SK-N-SH (cell line): ENCODE results near the gene ADGRG7. TPM values are rescaled to one million over a fixed set of nuclear protein-coding genes. Genes with fewer than 3 reads are reported as not detected.

Experiments used
- CTCF ChIA-PET: fragments of 300-600, 350-600 bp; formaldehyde crosslinking; extraction: SDS; loops from one replicate; lab custom pipeline; 2021; lab: Yijun Ruan, JAX
- POLR2A ChIA-PET: fragments of 350-600 bp; sonication (Branson Sonifier 250); formaldehyde crosslinking; extraction: SDS; loops from one replicate; lab custom pipeline; 2020; ENCODE audit warnings: antibody characterized with exemption, inconsistent platforms; lab: Yijun Ruan, JAX
- DNase-seq: peaks from one replicate; pipeline ENCODE4 v3.0.0; 2012
- H2AFZ ChIP-seq: fragments of 200-600 bp; sonication (generic); 2 replicates; pipeline ENCODE4 v1.8.1; 2016; ENCODE audit warnings: antibody characterized with exemption, mild to moderate bottlenecking, low read depth
- H3F3A ChIP-seq: fragments of 200-600 bp; sonication (generic); replicated peaks from 2 replicates; pipeline ENCODE3; 2016; ENCODE audit warnings: antibody characterized with exemption, mild to moderate bottlenecking; ENCODE audit not compliant: insufficient read depth
- H3K27ac ChIP-seq, 2 experiments: fragments of 200-500 bp in 1 of 2; fragments of 200-600 bp in 1 of 2; sonication (Bioruptor generic) in 1 of 2; sonication (generic), shearing (Covaris generic) in 1 of 2; 2 replicates each; pipeline versions ENCODE4 v1.5.1 to v1.6.1; 2014 to 2016; ENCODE audit warnings: low read depth in 2 of 2, inconsistent platforms in 1 of 2, low read length in 1 of 2, mild to moderate bottlenecking in 1 of 2, mixed read lengths in 1 of 2
- H3K27me3 ChIP-seq: fragments of 200-600 bp; sonication (generic), shearing (Covaris generic); 2 replicates; pipeline ENCODE4 v1.6.1; 2016; ENCODE audit warnings: mixed run types; ENCODE audit not compliant: insufficient read depth
- H3K36me3 ChIP-seq, 2 experiments: fragments of 200-500 bp in 1 of 2; fragments of 200-600 bp in 1 of 2; sonication (Bioruptor generic) in 1 of 2; sonication (generic) in 1 of 2; replicated peaks in 1 of 2; 2 replicates each; pipeline versions ENCODE3 to v1.5.1; 2014 to 2016; ENCODE audit warnings: low read length in 1 of 2, mild to moderate bottlenecking in 1 of 2; ENCODE audit not compliant: insufficient read depth in 2 of 2, control insufficient read depth in 1 of 2
- H3K4me1 ChIP-seq, 2 experiments: fragments of 200-500 bp in 1 of 2; fragments of 200-600 bp in 1 of 2; sonication (Bioruptor generic) in 1 of 2; sonication (generic), shearing (Covaris generic) in 1 of 2; 2 replicates each; pipeline versions ENCODE4 v1.5.1 to v1.6.1; 2014 to 2016; ENCODE audit warnings: low read depth in 1 of 2, low read length in 1 of 2, mixed run types in 1 of 2; ENCODE audit not compliant: insufficient read depth in 2 of 2, control insufficient read depth in 1 of 2
- H3K4me2 ChIP-seq: fragments of 200-600 bp; sonication (generic), shearing (Covaris generic); 2 replicates; pipeline ENCODE4 v1.6.1; 2017; ENCODE audit warnings: mixed run types
- H3K4me3 ChIP-seq, 2 experiments: fragments of 200-500 bp in 1 of 2; fragments of 200-600 bp in 1 of 2; sonication (Bioruptor generic) in 1 of 2; sonication (generic), shearing (Covaris generic) in 1 of 2; 2 replicates each; pipeline versions ENCODE4 v1.5.1 to v1.8.1; 2014 to 2016; ENCODE audit warnings: low read depth in 2 of 2, inconsistent platforms in 1 of 2, low read length in 1 of 2, mild to moderate bottlenecking in 1 of 2, mixed read lengths in 1 of 2, moderate library complexity in 1 of 2
- H3K79me2 ChIP-seq: fragments of 200-600 bp; sonication (generic); 2 replicates; pipeline ENCODE4 v1.8.1; 2017; ENCODE audit warnings: mild to moderate bottlenecking; ENCODE audit not compliant: insufficient read depth
- H3K9ac ChIP-seq: fragments of 200-600 bp; sonication (generic); 2 replicates; pipeline ENCODE4 v1.6.1; 2017; ENCODE audit warnings: mixed run types
- H3K9me2 ChIP-seq: fragments of 200-600 bp; sonication (generic); 2 replicates; pipeline ENCODE4 v1.6.1; 2017; ENCODE audit warnings: mixed run types
- H3K9me3 ChIP-seq: fragments of 200-600 bp; sonication (generic); 2 replicates; pipeline ENCODE4 v1.6.1; 2017; ENCODE audit warnings: mixed run types, mild to moderate bottlenecking, moderate library complexity
- H4K20me1 ChIP-seq: fragments of 200-600 bp; sonication (generic); 2 replicates; pipeline ENCODE4 v1.6.1; 2017; ENCODE audit warnings: mild to moderate bottlenecking, mixed run types; ENCODE audit not compliant: insufficient read depth
- CHD2 ChIP-seq: fragments of 150-350 bp; IDR thresholded peaks from 2 replicates; pipeline ENCODE4 v1.6.1; 2018; ENCODE audit warnings: low read length; ENCODE audit not compliant: partially characterized antibody
- EP300 ChIP-seq, 2 experiments: IDR thresholded peaks; 2 replicates each; pipeline versions ENCODE4 v1.4.0 to v1.6.1; 2012; ENCODE audit warnings: borderline replicate concordance in 1 of 2, low read depth in 1 of 2, low read length in 1 of 2
- EZH2phosphoT487 ChIP-seq: fragments of 200-600 bp; sonication (generic); IDR thresholded peaks from 2 replicates; pipeline ENCODE4 v1.6.1; 2017; ENCODE audit warnings: low read depth, mixed run types, mild to moderate bottlenecking, antibody characterized with exemption, moderate library complexity, borderline replicate concordance
- FOXJ3 ChIP-seq: sonication (generic); formaldehyde crosslinking; IDR thresholded peaks from 2 replicates; pipeline ENCODE4 v1.5.1; 2020; ENCODE audit warnings: mild to moderate bottlenecking, missing genetic modification reagents
- FOXM1 ChIP-seq: IDR thresholded peaks from 2 replicates; pipeline ENCODE4 v1.4.0; 2012; ENCODE audit warnings: low read depth, mild to moderate bottlenecking
- GABPA ChIP-seq: IDR thresholded peaks from 2 replicates; pipeline ENCODE4 v1.4.0; 2012; ENCODE audit warnings: low read depth, mild to moderate bottlenecking
- GATA2 ChIP-seq: sonication (generic); formaldehyde crosslinking; IDR thresholded peaks from 2 replicates; pipeline ENCODE4 v1.5.0; 2020; ENCODE audit warnings: mild to moderate bottlenecking, missing genetic modification reagents
- JUND ChIP-seq: IDR thresholded peaks from 2 replicates; pipeline ENCODE4 v1.4.0; 2012
- NRF1 ChIP-seq: IDR thresholded peaks from 2 replicates; pipeline ENCODE4 v1.6.1; 2012; ENCODE audit warnings: low read depth, mild to moderate bottlenecking, low read length
- RFX5 ChIP-seq: IDR thresholded peaks from 2 replicates; pipeline ENCODE4 v1.6.1; 2012; ENCODE audit warnings: mild to moderate bottlenecking, improper control_type of control experiment, low read length
- SIN3A ChIP-seq: IDR thresholded peaks from 2 replicates; pipeline ENCODE4 v1.6.1; 2012; ENCODE audit warnings: low read depth, mild to moderate bottlenecking, low read length, moderate library complexity, borderline replicate concordance
- TEAD4 ChIP-seq: IDR thresholded peaks from 2 replicates; pipeline ENCODE4 v1.4.0; 2012; ENCODE audit warnings: mild to moderate bottlenecking, borderline replicate concordance; ENCODE audit not compliant: insufficient read depth
- YY1 ChIP-seq: IDR thresholded peaks from 2 replicates; pipeline ENCODE4 v1.4.0; 2012; ENCODE audit warnings: low read depth, mild to moderate bottlenecking
- WGBS: methylation state at CpG from one replicate; pipeline ENCODE4 v1.1.6; 2017; ENCODE audit warnings: low lambda C conversion rate; 5-methylcytosine and 5-hydroxymethylcytosine counted together
- polyA plus RNA-seq, 3 experiments: library from polyadenylated mRNA; depleted of rRNA; stranded (reverse); fragments of >200 nt; gene quantifications; 2 replicates each; pipeline ENCODE4 v1.2.3, GENCODE V29; 2012
- TF ChIP-seq, protein P1 (sequence below): fragments of 150-350 bp; IDR thresholded peaks from 2 replicates; pipeline ENCODE4 v1.6.1; 2017; ENCODE audit warnings: antibody characterized with exemption, low read length, low read depth, borderline replicate concordance
- TF ChIP-seq, protein P2 (sequence below): IDR thresholded peaks from 2 replicates; pipeline ENCODE4 v1.4.0; 2012; ENCODE audit warnings: low read depth, borderline replicate concordance
- TF ChIP-seq, protein P3 (sequence below): IDR thresholded peaks from 2 replicates; pipeline ENCODE4 v1.6.1; 2012; ENCODE audit warnings: mild to moderate bottlenecking, low read depth, low read length, moderate library complexity
- TF ChIP-seq, protein P4 (sequence below): fragments of 150-350 bp; IDR thresholded peaks from 2 replicates; pipeline ENCODE4 v1.6.1; 2016; ENCODE audit warnings: mild to moderate bottlenecking, low read depth, low read length

Gene ADGRG7
- polyA plus RNA-seq, 1 of the 3 experiments (the other 2 are of a cell fraction) = not detected

DNA sequence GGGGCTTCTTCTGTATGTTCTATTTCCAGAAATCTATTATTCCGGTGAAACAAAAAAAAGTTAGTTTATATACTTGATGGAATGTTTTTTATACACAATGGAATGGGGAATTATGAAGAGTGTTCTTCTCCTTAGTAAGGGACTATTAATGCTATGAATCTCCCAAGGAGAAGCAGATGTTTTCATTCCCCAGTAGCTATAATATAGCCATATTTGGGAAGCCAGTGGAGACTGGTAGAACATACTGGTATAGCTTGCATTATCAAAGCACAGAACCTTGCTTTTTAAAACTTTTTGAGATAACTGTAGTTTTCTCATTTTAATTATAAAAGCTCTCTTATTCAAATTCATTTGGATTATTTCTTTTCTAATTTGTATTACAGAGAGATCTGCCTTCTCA is 38.3 kb downstream of the ADGRG7 start:
- no peak overlapping the region for H2AFZ ChIP-seq
- no peaks in the 10 kb centered on the region for H3K27me3 ChIP-seq
- POLR2A ChIA-PET = no interaction called here
- peaks cover 16% of the 10 kb centered on the region for H3F3A ChIP-seq
- H3K4me2 ChIP-seq = no peak overlapping the region
- no peak overlapping the region for H3K27ac ChIP-seq
- no peaks in the 10 kb centered on the region; a peak in 1 of 4 replicates for H3K4me1 ChIP-seq
- TF ChIP-seq TEAD4 (no peak), SIN3A (no peak), EZH2phosphoT487 (no peak), FOXJ3 (CRISPR knock-in tag) (no peak), GABPA (no peak)
- TF ChIP-seq, all 33 proteins: peak for 0
- Histone ChIP-seq H3K9me3 (no peaks in the 10 kb centered on the region), H4K20me1 (no peaks in the 10 kb centered on the region), H3K4me3 (no peak overlapping the region), H3K9me2 (no peaks in the 10 kb centered on the region), H3K36me3 (no peaks in the 10 kb centered on the region), H3K79me2 (no peaks in the 10 kb centered on the region), H3K9ac (no peak overlapping the region)
- CTCF ChIA-PET = interaction anchor here (0.6 to 0.8 kb wide), 2 partner anchors 44 to 366 kb away, joined by 3 read pairs; no protein-coding TSS in a partner anchor
- no peak for DNase-seq
- WGBS = 97% methylated on average over 1 of the region's 1 CpG

DNA sequence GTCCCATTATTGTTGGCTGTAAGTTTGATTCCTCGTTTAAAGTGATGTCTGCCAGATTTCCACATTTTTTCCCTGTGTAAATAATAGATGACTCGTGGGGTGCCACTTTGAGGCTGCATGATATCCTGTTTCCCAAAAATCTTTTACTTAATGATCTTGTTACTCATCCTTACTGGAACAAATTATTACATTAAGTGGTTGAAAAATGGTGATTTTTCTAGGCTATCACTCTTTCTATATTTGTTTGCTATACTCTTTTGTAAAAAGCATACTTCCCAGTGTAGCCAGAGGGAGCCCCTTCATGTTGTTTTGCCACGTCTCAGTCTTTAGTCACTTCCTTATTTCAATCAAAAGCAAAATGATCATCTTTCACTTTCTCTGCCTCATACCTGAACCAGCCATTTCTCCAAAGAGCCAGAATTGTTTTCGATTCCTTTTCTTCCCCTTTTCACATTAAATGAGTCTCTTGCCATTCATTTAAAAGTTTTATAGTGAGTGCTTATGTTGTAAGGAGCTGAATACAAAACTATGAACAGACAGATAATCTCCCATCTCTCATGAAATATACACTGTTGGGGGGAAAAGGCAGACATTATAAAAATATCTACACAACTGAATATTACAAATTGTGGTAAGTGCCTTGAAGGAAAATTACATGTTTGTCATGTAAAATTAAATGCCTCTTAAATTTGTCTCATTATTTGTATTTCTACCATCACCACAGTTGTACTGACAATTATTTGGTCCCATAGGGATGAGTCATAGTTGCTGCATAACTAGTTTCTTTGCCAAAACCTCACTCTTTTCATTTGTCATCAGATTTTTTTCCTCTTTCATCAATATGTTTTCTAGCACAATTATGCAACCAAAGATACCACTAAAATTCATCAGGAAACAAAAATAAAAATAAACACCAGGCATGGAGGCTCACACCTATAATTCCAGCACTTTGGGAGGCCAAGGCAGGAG is 41.5 kb downstream of the ADGRG7 start:
- CTCF ChIA-PET = interaction anchor here (0.6 kb wide), 1 partner anchor 819 kb away, joined by 3 read pairs; no protein-coding TSS in a partner anchor
- TF ChIP-seq, protein P1, sequence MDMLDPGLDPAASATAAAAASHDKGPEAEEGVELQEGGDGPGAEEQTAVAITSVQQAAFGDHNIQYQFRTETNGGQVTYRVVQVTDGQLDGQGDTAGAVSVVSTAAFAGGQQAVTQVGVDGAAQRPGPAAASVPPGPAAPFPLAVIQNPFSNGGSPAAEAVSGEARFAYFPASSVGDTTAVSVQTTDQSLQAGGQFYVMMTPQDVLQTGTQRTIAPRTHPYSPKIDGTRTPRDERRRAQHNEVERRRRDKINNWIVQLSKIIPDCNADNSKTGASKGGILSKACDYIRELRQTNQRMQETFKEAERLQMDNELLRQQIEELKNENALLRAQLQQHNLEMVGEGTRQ = no peak
- TF ChIP-seq, protein P2, sequence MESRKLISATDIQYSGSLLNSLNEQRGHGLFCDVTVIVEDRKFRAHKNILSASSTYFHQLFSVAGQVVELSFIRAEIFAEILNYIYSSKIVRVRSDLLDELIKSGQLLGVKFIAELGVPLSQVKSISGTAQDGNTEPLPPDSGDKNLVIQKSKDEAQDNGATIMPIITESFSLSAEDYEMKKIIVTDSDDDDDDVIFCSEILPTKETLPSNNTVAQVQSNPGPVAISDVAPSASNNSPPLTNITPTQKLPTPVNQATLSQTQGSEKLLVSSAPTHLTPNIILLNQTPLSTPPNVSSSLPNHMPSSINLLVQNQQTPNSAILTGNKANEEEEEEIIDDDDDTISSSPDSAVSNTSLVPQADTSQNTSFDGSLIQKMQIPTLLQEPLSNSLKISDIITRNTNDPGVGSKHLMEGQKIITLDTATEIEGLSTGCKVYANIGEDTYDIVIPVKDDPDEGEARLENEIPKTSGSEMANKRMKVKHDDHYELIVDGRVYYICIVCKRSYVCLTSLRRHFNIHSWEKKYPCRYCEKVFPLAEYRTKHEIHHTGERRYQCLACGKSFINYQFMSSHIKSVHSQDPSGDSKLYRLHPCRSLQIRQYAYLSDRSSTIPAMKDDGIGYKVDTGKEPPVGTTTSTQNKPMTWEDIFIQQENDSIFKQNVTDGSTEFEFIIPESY = no peak
- TF ChIP-seq NRF1 (no peak), JUND (peak; percentile 80), RFX5 (no peak), EP300 (IDR thresholded peaks at IDR 0.05; ENCODE audit: borderline replicate concordance in 1 of 2, low read depth in 1 of 2, low read length in 1 of 2) (no peak), GATA2 (CRISPR knock-in tag) (no peak), YY1 (no peak), FOXM1 (no peak), CHD2 (no peak)
- TF ChIP-seq, protein P3, sequence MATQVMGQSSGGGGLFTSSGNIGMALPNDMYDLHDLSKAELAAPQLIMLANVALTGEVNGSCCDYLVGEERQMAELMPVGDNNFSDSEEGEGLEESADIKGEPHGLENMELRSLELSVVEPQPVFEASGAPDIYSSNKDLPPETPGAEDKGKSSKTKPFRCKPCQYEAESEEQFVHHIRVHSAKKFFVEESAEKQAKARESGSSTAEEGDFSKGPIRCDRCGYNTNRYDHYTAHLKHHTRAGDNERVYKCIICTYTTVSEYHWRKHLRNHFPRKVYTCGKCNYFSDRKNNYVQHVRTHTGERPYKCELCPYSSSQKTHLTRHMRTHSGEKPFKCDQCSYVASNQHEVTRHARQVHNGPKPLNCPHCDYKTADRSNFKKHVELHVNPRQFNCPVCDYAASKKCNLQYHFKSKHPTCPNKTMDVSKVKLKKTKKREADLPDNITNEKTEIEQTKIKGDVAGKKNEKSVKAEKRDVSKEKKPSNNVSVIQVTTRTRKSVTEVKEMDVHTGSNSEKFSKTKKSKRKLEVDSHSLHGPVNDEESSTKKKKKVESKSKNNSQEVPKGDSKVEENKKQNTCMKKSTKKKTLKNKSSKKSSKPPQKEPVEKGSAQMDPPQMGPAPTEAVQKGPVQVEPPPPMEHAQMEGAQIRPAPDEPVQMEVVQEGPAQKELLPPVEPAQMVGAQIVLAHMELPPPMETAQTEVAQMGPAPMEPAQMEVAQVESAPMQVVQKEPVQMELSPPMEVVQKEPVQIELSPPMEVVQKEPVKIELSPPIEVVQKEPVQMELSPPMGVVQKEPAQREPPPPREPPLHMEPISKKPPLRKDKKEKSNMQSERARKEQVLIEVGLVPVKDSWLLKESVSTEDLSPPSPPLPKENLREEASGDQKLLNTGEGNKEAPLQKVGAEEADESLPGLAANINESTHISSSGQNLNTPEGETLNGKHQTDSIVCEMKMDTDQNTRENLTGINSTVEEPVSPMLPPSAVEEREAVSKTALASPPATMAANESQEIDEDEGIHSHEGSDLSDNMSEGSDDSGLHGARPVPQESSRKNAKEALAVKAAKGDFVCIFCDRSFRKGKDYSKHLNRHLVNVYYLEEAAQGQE = no peak
- TF ChIP-seq, protein P4, sequence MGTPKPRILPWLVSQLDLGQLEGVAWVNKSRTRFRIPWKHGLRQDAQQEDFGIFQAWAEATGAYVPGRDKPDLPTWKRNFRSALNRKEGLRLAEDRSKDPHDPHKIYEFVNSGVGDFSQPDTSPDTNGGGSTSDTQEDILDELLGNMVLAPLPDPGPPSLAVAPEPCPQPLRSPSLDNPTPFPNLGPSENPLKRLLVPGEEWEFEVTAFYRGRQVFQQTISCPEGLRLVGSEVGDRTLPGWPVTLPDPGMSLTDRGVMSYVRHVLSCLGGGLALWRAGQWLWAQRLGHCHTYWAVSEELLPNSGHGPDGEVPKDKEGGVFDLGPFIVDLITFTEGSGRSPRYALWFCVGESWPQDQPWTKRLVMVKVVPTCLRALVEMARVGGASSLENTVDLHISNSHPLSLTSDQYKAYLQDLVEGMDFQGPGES = no peak

More for the DNA sequence above, 41.5 kb downstream of the ADGRG7 start:
- peak overlapping the region; percentile 17 to 36; a peak in 2 of 4 replicates for H3K4me3 ChIP-seq
- DNase-seq = no peak
- H3K4me1 ChIP-seq = no peaks in the 10 kb centered on the region; a peak in 1 of 4 replicates
- H3K36me3 ChIP-seq = no peaks in the 10 kb centered on the region
- POLR2A ChIA-PET = no interaction called here
- H2AFZ ChIP-seq = peak overlapping the region; percentile 55
- H3K4me2 ChIP-seq = peak overlapping the region; percentile 55
- no peaks in the 10 kb centered on the region for H3K79me2 ChIP-seq
- H3K27ac ChIP-seq = peak overlapping the region; percentile 47 to 87; a peak in 3 of 4 replicates
- peaks cover 16% of the 10 kb centered on the region for H3F3A ChIP-seq
- H3K9me2 ChIP-seq = no peaks in the 10 kb centered on the region
- H3K9me3 ChIP-seq = no peaks in the 10 kb centered on the region
- H4K20me1 ChIP-seq = no peaks in the 10 kb centered on the region
- 21% methylated on average over 4 of the region's 4 CpGs for WGBS
- H3K9ac ChIP-seq = peak overlapping the region; percentile 31; the same call in 1 of the 2 replicates
- H3K27me3 ChIP-seq = no peaks in the 10 kb centered on the region
